ENCODE data around the gene TAX1BP1.

- TF ChIP-seq CTCF (IDR thresholded peaks at IDR 0.05) (no peak), POLR2A (IDR thresholded peaks at IDR 0.05) (no peak), POLR2AphosphoS5 (IDR thresholded peaks at IDR 0.05) (no peak)
Observed at GRCh38 chr7:27810186-27810585, 70.2 kb downstream of the TAX1BP1 start.

Measured in breast epithelium (tissue), 3 donors.